Testis (tissue), 3 donors: Measurements from ENCODE around the gene DTNA. TPM values are rescaled to one million over a fixed set of nuclear protein-coding genes. Genes with fewer than 3 reads are reported as not detected.

ENCODE experiments used
- DNase-seq: peaks from one replicate; pipeline ENCODE4 v3.0.0-alpha.2; 2019
- H3K27ac ChIP-seq, 2 donors: fragments of 200-600 bp; sonication (generic); one replicate each; pipeline ENCODE4 v1.5.1; 2019
- H3K27me3 ChIP-seq: fragments of 200-600 bp; sonication (generic); one replicate; pipeline ENCODE4 v1.5.1; 2019
- H3K36me3 ChIP-seq: fragments of 200-600 bp; sonication (generic); one replicate; pipeline ENCODE4 v1.5.1; 2017; ENCODE audit warnings: low read depth; ENCODE audit errors: missing control alignments
- H3K4me1 ChIP-seq: fragments of 200-600 bp; sonication (generic); one replicate; pipeline ENCODE4 v1.5.1; 2019
- H3K4me3 ChIP-seq, 2 donors: fragments of 200-600 bp; sonication (generic); one replicate each; pipeline ENCODE4 v1.5.1; 2017 to 2019
- H3K9me3 ChIP-seq: fragments of 200-600 bp; sonication (generic); one replicate; pipeline ENCODE4 v1.5.1; 2017
- POLR2A ChIP-seq: fragments of 450-650 bp; IDR thresholded peaks from one replicate; pipeline ENCODE4 v1.6.1; 2017; ENCODE audit warnings: antibody characterized with exemption, mild to moderate bottlenecking, moderate library complexity
- WGBS, 2 donors: methylation state at CpG; one replicate each; pipeline ENCODE4 v1.1.5; 2018; 5-methylcytosine and 5-hydroxymethylcytosine counted together
- intact Hi-C: fragments of 100-400 bp; cut with DNase I; formaldehyde crosslinking; loops from one replicate; pipeline ENCODE4 v1.15.1; 2023; ENCODE audit warnings: low total_unique reads
- polyA plus RNA-seq: library from polyadenylated mRNA; stranded (reverse); fragments of 350-450 nt; fragmentation: Illumina TruSeq; extraction: RNeasy Lipid Tissue Mini Kit (QIAGEN cat#74804); gene quantifications from one replicate; pipeline ENCODE4 v1.2.3, GENCODE V29; 2014; ENCODE audit warnings: low read depth, low replicate concordance; ENCODE audit not compliant: insufficient read depth
- total RNA-seq, 2 donors: library from RNA; depleted of rRNA; stranded (reverse); fragments of >200 nt; gene quantifications; one replicate each; pipeline ENCODE4 v1.2.3, GENCODE V29; 2016
- TF ChIP-seq, protein P1 (sequence below), 3 experiments: fragments of 450-650 bp in 2 of 3; fragments of 200-600 bp in 1 of 3; sonication (generic) in 1 of 3; IDR thresholded peaks; one replicate each; pipeline ENCODE4 v1.5.1; 2016 to 2019; ENCODE audit warnings: antibody characterized with exemption in 3 of 3, mild to moderate bottlenecking in 2 of 3, moderate library complexity in 1 of 3

The DTNA gene
- total and polyA plus RNA-seq, 3 donors from 2014 or later = 18.9 to 96.0 (median 69.1) TPM

DNA sequence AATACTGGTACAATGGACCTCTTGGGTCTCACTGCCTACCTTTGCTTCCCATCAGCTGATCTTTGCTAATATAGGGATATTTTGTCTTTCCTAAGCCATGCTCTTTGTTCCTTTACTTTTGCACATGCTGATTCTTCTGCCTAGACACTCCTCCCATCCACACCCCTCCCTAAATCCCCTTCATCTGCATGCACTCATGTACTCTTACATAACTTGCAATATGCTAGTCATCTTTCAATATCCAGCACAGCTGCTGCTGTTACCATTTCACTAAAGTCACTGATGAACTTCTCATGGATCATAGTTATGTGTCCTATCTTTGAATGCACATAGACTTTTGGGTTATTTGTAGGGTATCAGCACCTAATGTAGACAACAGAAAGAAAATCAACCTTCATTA is 18.5 kb upstream of the DTNA start:
- no peaks in the 10 kb centered on the region for H3K36me3 ChIP-seq
- no peaks in the 10 kb centered on the region for H3K9me3 ChIP-seq
- no peaks in the 10 kb centered on the region for H3K27me3 ChIP-seq
- no peak overlapping the region for H3K4me3 ChIP-seq
- intact Hi-C loops = no loop called here
- no peak overlapping the region for H3K27ac ChIP-seq
- no peaks in the 10 kb centered on the region for H3K4me1 ChIP-seq
- no peak for DNase-seq
- no peak for TF ChIP-seq POLR2A
- TF ChIP-seq, protein P1, sequence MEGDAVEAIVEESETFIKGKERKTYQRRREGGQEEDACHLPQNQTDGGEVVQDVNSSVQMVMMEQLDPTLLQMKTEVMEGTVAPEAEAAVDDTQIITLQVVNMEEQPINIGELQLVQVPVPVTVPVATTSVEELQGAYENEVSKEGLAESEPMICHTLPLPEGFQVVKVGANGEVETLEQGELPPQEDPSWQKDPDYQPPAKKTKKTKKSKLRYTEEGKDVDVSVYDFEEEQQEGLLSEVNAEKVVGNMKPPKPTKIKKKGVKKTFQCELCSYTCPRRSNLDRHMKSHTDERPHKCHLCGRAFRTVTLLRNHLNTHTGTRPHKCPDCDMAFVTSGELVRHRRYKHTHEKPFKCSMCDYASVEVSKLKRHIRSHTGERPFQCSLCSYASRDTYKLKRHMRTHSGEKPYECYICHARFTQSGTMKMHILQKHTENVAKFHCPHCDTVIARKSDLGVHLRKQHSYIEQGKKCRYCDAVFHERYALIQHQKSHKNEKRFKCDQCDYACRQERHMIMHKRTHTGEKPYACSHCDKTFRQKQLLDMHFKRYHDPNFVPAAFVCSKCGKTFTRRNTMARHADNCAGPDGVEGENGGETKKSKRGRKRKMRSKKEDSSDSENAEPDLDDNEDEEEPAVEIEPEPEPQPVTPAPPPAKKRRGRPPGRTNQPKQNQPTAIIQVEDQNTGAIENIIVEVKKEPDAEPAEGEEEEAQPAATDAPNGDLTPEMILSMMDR (IDR thresholded peaks at IDR 0.05) = no peak

DNA sequence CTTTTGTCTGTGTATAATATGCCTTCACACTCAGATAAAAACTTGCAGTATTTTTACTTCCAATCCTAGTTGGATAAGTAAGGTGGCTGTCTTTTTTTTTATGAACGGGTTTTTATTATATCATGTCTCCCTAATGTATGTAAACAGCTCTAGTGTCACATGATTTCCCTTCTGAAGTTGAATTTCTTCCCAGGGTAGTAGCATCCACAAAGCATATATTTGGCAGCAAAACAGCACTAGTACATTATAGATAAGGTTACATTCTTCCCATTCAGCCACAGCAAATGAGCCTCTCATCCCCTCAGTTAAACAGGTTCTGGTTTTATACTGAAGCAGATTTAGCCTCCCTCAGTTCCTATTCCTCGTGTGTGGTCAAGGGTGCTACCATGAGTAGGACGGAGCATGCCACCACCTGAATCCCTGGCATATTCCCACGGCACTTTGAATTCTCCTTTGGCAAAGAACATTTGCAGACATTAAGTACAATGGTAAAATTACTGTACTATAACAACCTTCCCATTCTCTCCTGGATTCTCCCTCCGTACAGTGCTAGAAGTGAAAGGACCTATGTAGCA is 15.4 kb upstream of the DTNA start:
- intact Hi-C loops = no loop called here
- Histone ChIP-seq H3K9me3 (no peaks in the 10 kb centered on the region), H3K4me1 (no peaks in the 10 kb centered on the region), H3K36me3 (no peaks in the 10 kb centered on the region), H3K27ac (no peak overlapping the region), H3K27me3 (no peaks in the 10 kb centered on the region), H3K4me3 (no peak overlapping the region)
- TF ChIP-seq POLR2A = no peak
- TF ChIP-seq, protein P1 (IDR thresholded peaks at IDR 0.05) = no peak
- 59 to 66% methylated on average over 5 of the region's 5 CpGs for WGBS, 2 donors
- DNase-seq = no peak

DNA sequence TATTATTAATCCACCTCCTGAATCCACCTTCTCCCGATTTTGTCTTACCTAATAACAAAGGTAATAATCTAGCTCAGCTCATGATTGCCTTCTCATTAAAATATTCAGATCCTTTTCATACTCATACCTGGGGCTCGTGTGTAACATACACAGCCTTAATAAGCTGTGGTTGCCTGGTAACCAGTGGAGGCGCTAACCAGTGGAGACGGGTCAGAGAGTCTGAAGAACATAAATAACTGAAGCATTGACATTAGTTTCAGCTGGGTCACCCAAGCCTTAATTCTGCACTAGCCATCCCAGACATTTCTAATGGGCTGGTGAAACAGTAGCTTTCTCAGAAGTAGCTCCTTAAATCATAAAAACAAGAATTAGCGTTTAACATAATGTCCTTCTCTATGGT is 14.8 kb upstream of the DTNA start:
- H3K27me3 ChIP-seq = no peaks in the 10 kb centered on the region
- no peak for DNase-seq
- no peaks in the 10 kb centered on the region for H3K9me3 ChIP-seq
- WGBS, 2 donors = 74 to 76% methylated on average over 5 of the region's 5 CpGs
- intact Hi-C loops = no loop called here
- H3K4me3 ChIP-seq = no peak overlapping the region
- H3K4me1 ChIP-seq = no peaks in the 10 kb centered on the region
- no peak overlapping the region for H3K27ac ChIP-seq
- no peak for TF ChIP-seq POLR2A
- TF ChIP-seq, protein P1 (IDR thresholded peaks at IDR 0.05) = no peak
- no peaks in the 10 kb centered on the region for H3K36me3 ChIP-seq

DNA sequence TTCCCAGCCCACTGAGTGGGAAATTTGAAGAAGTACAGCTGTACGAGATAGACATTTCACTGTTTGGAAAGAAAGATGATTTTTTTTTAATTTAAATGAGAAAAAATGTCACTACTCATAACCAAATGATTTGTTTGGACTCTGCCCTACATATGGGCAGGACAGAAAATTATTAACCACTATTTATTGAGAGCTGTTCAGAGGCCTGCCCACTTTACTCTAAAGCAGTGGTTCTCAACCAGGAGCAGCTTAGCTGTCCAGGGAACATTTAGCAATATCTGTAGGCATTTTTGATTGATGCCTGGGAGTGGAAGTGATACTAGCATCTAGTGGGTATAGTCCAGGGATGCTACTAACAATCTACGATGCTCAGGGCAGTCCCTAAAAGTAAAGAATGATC is 13.4 kb upstream of the DTNA start:
- H3K9me3 ChIP-seq = no peaks in the 10 kb centered on the region
- intact Hi-C loops = no loop called here

DNA sequence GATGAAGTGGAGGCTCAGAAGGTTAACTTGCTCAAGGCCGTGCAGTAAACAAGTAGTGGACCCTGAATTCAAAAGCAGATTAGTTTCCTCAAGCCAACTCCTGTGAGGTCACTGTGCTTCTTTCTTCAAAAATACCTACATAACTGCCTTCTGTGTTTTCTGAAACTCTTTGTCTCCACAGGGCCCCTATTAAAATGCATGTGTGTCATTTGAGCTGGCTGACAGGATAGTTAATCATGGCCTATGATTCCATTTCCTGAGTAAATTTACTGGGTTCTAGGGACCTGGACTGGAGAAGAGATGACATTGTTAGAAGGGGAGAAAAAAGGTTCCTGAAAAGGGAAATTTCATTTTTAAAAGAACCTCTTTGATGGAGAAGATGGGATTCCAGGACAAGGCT is 12.9 kb upstream of the DTNA start:
- Histone ChIP-seq H3K27me3 (no peaks in the 10 kb centered on the region), H3K36me3 (no peaks in the 10 kb centered on the region), H3K4me1 (no peaks in the 10 kb centered on the region), H3K27ac (no peak overlapping the region), H3K9me3 (no peaks in the 10 kb centered on the region), H3K4me3 (no peak overlapping the region)
- intact Hi-C loops = no loop called here
- TF ChIP-seq POLR2A = no peak
- TF ChIP-seq, protein P1 (IDR thresholded peaks at IDR 0.05) = no peak
- WGBS, 2 donors = 84 to 100% methylated on average over 1 of the region's 1 CpG
- no peak for DNase-seq

More for the DNA sequence above, 13.4 kb upstream of the DTNA start:
- 91 to 100% methylated on average over 2 of the region's 2 CpGs for WGBS, 2 donors
- Histone ChIP-seq H3K27me3 (no peaks in the 10 kb centered on the region), H3K4me1 (no peaks in the 10 kb centered on the region), H3K4me3 (no peak overlapping the region), H3K27ac (no peak overlapping the region), H3K36me3 (no peaks in the 10 kb centered on the region)
- TF ChIP-seq POLR2A = no peak
- TF ChIP-seq, protein P1 (IDR thresholded peaks at IDR 0.05) = no peak
- no peak for DNase-seq
